GM19025 (cell line): ENCODE results near the gene SCYL2.
A peak's percentile ranks its signal among the peaks of the same experiment; 100 is the strongest.
"Not testable (repeated sequence)": the region's sequence is repeated elsewhere in the genome, so short reads cannot be mapped to it uniquely, and the experiment has no call there.

Experiments
- ATAC-seq: cut with Tn5 transposase; IDR thresholded peaks from one replicate; pipeline ENCODE4 v1.9.1; 2021; ENCODE audit warnings: mild to moderate bottlenecking, low read depth, moderate library complexity; ENCODE audit not compliant: unreplicated experiment

SCYL2 gene

GRCh38 chr12:100308138-100308537 lies 41.2 kb downstream of the SCYL2 start:
- not testable (repeated sequence) for ATAC-seq

- no peak for ATAC-seq
Observed at GRCh38 chr12:100311317-100311716, 44.3 kb downstream of the SCYL2 start.

GRCh38 chr12:100317371-100317770 lies 50.4 kb downstream of the SCYL2 start:
- no peak for ATAC-seq

- no peak for ATAC-seq
Observed at GRCh38 chr12:100324498-100324897, 57.5 kb downstream of the SCYL2 start.

- ATAC-seq = no peak
Observed at GRCh38 chr12:100326208-100326607, 59.2 kb downstream of the SCYL2 start.

DNA sequence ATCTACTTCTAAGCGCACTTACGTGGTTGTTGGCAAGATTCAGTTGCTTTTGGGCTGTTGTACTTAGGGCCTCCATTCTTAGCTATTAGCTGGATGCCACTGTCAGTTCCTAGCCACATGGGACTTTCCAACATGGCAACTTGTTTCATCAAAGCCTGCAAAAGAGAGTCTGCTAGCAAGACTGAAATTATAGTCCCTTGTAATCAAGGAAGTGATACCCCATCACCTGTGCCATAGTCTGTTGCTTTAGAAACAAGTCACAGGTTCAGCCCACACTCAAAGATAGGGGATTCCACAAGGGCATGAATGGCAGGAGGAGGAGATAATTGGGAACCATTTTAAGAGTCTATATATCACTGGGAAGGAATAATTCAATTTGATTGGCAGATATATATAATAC lies 62.8 kb downstream of the SCYL2 start:
- peak; percentile 98 for ATAC-seq

- no peak for ATAC-seq
Observed at GRCh38 chr12:100331871-100332270, 64.9 kb downstream of the SCYL2 start.

DNA sequence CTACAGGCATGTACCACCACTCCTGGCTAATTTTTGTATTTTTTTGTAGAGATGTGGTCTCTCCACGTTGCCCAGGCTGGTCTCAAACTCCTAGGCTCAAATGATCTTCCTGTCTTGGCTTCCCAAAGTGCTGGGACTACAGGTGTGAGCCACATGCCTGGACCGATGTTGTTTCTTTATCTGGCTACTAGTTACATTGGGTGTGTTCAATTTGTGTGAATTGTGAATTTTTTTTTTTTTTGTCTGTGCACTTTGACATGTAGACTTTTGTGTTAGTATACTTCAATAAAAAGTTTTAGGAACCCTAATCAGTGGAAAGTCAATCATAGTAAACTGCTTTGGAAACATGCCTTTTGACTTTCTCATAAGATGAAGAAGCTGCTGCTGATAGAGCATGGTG lies 65.9 kb downstream of the SCYL2 start:
- ATAC-seq = no peak

DNA sequence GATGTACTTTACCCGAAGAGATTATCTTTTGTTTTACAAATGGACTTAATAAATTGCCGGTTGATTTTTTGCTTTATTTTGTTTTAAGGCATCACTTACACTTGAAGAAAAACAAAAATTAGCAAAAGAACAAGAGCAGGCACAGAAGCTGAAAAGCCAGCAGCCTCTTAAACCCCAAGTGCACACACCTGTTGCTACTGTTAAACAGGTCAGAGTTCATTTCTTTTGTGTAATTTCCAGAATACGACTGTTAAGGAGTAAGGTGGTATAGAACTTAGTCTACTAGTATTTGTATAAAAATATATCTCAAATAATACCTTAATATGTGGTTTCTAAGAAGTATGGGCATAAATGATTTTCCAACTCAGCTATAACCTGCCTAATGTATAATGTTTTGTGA lies 70.3 kb downstream of the SCYL2 start:
- no peak for ATAC-seq

- no peak for ATAC-seq
Observed at GRCh38 chr12:100337727-100338126, 70.8 kb downstream of the SCYL2 start.

GRCh38 chr12:100339071-100339470 lies 72.1 kb downstream of the SCYL2 start:
- ATAC-seq = no peak

GRCh38 chr12:100342897-100343296 lies 75.9 kb downstream of the SCYL2 start:
- ATAC-seq = not testable (repeated sequence)

- ATAC-seq = not testable (repeated sequence)
Observed at GRCh38 chr12:100344351-100344750, 77.4 kb downstream of the SCYL2 start.

GRCh38 chr12:100345020-100345767 lies 78.2 kb downstream of the SCYL2 start:
- no peak for ATAC-seq

DNA sequence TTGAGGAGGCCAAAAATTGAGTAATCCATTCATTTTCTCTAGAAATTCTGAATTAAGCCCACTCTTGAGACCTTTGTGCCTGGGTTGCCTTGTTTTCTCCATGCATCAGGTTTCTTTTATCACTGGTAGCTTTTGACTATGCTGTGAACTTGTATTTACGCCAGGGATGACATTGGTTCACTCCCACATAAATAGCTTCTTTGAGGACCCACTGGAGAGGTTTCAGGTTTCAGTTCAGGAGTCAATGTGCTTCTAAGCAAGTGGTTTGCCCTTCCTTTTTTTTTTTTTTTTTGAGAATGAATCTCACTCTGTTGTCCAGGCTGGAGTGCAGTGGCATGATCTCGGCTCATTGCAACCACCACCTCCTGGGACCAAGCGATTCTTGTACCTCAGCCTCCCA lies 79.7 kb downstream of the SCYL2 start:
- ATAC-seq = no peak

GRCh38 chr12:100348657-100349454 lies 81.9 kb downstream of the SCYL2 start:
- no peak for ATAC-seq

GRCh38 chr12:100356644-100357223 lies 89.8 kb downstream of the SCYL2 start, which contains the start of gene SLC17A8:
Gene SLC17A8, plus strand, starts transcription at chr12:100357074. Its CDS starts 318 bp downstream, at chr12:100357392.
- ATAC-seq = no peak

- no peak for ATAC-seq
Observed at GRCh38 chr12:100359248-100359647, 92.3 kb downstream of the SCYL2 start.

GRCh38 chr12:100359822-100360221 lies 92.8 kb downstream of the SCYL2 start:
- no peak for ATAC-seq

DNA sequence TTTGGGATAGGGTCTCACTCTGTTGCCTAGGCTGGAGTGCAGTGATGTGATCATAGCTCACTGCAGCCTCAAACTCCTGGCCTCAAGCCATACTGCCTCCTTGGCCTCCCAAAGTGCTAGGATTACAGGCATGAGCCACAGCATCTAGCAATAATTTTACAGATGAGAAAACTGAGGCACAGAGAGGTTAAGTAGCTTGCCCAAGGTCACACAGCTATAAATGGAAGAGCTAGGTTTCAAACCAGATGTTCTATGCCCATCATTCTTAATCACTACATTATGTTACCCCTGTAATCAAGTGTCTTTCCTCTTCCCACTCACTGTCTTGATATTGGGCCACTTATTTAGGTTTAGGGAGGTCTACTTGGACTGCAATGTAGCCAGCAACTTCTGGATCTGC lies 93.5 kb downstream of the SCYL2 start:
- no peak for ATAC-seq

GRCh38 chr12:100364324-100364723 lies 97.3 kb downstream of the SCYL2 start:
- ATAC-seq = no peak
